ENCODE results near the gene AXDND1.
"Not testable (repeated sequence)": the region's sequence is repeated elsewhere in the genome, so short reads cannot be mapped to it uniquely, and the experiment has no call there.

AXDND1 gene

DNA sequence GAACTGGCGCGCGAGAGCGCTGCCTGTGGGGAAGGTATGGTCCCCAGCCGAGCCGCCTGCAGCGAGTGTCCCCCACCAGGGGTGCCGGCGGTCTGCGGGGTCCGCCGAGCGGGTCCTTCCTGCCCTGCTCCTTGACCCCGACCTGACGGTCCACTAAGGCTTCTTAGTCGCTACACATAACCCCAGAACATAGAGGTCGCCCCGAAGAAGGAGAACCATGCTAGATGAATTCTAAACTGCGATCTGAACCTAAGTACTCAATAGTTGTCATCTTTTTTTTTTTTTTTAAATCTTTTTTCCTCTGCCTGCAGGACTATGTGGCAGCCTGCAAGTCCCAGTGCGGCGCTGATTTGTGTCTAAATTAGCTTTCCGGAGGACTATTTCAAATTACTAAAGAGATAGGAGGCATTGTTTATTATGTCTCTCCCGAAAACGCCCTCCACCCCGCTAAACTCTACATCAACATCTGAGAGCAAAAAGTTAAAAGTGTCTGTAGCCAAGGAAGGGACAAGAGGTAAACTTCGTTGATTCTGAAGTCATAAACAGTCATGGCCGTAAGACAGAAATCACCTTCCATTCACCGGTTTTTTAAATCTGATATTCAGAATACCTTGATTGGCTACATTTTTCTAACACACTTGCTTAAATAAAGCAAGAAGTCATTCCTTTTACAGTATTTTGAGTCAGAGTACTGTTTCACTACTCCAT, 476 bp downstream of the AXDND1 start:
- no peak for DNase-seq (ENCODE audit: low read depth)

- peak; percentile 21 for DNase-seq (ENCODE audit: low read depth)
Observed at GRCh38 chr1:179369751-179370341, 4.1 kb downstream of the AXDND1 start.

DNA sequence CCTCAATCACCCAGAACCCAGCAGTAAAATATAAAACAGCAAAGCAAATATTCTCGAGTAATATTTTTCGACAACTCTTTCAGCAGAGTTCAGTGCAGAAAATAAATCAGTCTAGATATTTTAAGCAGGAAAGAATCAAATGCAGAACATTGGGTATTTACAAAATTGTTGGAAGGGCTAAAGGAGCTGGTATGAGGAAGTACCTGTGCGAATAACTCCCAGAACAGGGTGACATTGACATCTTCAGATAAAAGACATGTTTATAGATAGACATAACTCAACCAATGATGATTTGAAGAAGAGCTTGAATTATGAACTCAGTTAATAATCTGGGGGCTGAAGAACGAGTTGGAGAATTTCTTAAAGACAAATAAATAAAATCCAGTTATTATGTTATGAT, 6.4 kb downstream of the AXDND1 start:
- no peak for DNase-seq (ENCODE audit: low read depth)

GRCh38 chr1:179376223-179376622, 10.5 kb downstream of the AXDND1 start:
- DNase-seq (ENCODE audit: low read depth) = no peak

DNA sequence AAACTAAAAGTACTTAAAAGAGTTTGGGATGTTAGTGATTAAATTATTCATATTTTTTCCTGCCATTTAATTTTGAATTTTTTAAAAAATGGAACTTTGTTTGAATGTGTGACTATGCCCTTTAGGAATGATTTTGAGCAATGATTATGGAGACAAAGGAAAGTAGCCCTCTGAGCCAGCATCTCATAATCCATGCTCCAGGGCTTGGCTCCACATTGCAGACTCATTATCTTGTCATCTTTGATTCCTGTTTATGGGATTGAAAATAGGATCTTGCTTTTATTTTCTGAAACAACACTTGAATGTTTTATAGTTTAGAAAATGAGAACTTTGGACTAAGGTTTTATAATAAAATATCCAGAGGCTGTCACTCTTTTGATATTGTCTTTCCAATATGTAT, 14.5 kb downstream of the AXDND1 start:
- DNase-seq (ENCODE audit: low read depth) = no peak

GRCh38 chr1:179384027-179384426, 18.3 kb downstream of the AXDND1 start:
- DNase-seq (ENCODE audit: low read depth) = no peak

DNA sequence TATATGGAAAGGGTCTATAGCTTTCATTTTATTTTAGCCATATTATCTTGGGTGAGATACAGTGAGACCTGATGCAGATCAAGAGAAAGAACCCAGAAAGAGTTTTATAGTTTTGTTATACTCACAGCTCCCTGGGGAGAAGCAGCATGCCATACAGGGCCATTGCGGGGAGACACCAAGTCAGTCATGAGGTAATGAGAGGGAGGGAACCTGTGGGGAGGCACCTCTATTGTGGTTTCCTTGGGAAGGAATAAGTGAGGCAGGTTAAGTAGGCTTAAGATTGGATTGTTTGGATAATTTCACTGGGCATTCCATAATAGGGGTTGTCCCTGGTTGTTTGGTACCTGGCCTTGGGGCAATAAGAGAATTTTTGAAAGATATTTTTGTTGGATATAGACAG, 19.7 kb downstream of the AXDND1 start:
- no peak for DNase-seq (ENCODE audit: low read depth)

- DNase-seq (ENCODE audit: low read depth) = no peak
Observed at GRCh38 chr1:179393721-179394120, 27.9 kb downstream of the AXDND1 start.

GRCh38 chr1:179399399-179399798, 33.6 kb downstream of the AXDND1 start:
- DNase-seq (ENCODE audit: low read depth) = not testable (repeated sequence)

DNA sequence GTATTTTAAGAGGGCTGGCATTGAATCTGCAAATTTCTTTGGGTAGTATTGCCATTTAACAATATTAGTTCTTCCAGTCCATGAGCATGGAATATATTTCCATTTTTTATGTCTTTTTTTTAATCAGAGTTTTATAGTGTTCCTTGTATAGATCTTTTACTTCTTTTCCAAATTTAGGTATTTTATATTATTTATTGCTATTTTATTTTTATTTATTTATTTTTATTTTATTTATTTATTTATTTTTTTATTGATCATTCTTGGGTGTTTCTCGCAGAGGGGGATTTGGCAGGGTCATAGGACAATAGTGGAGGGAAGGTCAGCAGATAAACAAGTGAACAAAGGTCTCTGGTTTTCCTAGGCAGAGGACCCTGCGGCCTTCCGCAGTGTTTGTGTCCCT, 52.0 kb downstream of the AXDND1 start:
- not testable (repeated sequence) for DNase-seq (ENCODE audit: low read depth)

GRCh38 chr1:179418706-179419105, 52.9 kb downstream of the AXDND1 start:
- not testable (repeated sequence) for DNase-seq (ENCODE audit: low read depth)

DNA sequence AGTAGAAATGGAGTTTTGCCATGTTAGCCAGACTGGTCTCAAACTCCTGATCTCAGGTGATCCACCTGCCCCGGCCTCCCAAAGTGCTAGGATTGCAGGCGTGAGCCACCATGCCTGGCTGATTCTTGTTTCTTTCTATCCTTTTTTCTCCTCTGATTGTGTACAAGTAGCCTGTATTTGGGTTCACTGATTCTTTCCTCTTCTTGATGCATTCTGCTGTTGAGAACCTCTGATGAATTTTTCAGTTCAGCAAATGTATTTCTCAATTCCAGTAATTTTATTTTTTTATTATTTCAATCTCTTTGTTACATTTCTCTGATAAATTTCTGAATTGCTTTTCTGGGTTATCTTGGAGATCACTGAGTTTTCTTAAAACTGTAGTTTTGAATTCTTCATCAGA, 58.8 kb downstream of the AXDND1 start:
- no peak for DNase-seq (ENCODE audit: low read depth)

- DNase-seq (ENCODE audit: low read depth) = no peak
Observed at GRCh38 chr1:179425186-179425585, 59.4 kb downstream of the AXDND1 start.

DNA sequence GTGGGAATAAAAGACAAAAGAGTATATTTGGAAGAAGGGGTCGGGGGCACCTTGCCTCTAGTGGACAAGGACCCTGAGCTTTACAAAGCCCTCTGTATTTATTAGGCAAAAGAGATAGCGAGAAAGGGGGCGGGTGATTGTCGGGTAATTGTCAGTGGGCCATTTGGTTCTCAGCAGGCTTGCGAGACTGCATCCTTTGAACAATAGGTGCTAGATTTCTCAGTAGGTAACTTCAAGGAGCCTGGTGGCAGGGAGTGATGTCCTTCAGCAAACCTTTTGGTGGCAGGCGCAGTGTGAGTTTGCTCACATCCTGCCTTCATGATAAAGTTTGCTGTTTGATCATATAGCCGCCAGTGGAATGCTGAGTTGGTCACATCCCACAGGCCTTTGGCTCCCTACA, 71.4 kb downstream of the AXDND1 start:
- DNase-seq (ENCODE audit: low read depth) = no peak

DNA sequence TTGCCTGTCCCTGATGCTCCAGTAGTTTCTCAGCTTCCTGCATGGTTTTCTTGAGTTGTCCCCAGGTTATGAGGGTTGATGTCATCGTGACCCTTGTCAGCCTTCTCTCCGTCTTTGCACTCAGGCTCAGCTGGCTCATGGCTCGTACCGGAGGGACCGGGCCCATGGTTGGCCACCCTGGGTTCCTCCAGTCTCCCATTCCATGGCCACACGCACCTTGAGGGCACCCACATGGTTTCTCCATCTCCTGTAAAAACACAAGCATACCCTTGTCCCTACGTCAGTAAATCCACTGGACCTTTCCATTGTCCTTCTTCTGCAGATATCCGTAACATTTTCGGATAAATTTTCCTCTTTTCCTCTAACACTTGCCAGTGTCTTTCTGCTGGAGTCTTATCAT, 73.9 kb downstream of the AXDND1 start:
- DNase-seq (ENCODE audit: low read depth) = not testable (repeated sequence)

DNA sequence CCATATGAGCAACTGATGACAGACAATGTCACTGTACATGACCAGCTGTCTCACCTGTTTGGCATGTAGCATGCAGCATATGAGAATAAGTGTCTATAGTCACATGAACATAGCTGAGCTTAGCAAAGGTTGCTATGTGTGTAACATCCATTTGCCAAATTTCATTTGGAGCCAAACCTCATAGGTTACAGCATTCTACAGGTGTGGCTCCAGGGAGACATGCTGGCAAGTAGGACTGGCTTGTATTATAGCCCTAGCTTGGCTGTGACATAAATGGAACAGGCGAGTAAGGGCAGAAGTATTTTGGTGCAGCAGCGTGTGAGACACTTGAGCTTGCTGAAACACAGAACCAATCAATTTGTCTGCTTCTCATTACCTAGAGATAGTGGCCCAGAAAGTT, 74.5 kb downstream of the AXDND1 start:
- DNase-seq (ENCODE audit: low read depth) = not testable (repeated sequence)

- no peak for DNase-seq (ENCODE audit: low read depth)
Observed at GRCh38 chr1:179440971-179441370, 75.2 kb downstream of the AXDND1 start.

DNA sequence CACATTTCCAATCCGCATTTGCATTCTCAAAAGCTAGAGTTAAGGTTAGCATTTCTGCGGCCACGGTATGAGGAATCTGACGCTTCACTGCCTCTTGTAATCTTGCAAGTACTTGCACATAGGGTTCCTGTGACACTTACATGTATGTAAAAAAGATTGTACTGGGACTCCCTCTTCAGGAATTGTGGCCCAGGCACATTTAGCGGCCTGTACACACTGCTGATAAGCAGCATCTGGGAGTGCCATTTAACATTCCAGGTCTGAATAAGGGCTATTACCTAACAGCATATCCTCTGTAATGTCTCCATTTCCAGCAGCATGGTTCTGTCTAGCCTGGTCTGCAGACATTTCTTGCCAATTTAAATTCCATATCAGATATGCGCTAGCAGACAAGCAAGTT, 75.7 kb downstream of the AXDND1 start:
- DNase-seq (ENCODE audit: low read depth) = no peak

- not testable (repeated sequence) for DNase-seq (ENCODE audit: low read depth)
Observed at GRCh38 chr1:179442846-179443245, 77.1 kb downstream of the AXDND1 start.

- DNase-seq (ENCODE audit: low read depth) = no peak
Observed at GRCh38 chr1:179445593-179445992, 79.8 kb downstream of the AXDND1 start.

DNA sequence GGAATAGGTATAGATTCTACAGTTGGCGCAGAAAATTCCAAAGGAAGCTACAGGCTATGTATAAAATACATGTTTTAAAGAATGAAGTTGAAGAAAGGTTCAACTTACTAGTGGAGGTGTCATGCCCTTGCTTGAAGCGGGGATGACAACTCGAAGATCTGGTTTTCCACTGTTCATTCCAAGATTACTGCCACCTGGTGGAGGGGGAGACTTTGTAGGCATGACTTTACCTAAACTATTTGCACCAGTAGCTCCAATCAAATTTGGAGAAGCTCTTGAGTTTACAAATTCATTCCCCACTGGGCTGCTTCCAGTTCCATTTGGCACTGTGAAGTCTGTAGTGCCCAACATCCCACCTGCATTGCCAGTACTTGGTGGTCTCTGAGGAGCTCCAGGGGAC, 81.7 kb downstream of the AXDND1 start:
- DNase-seq (ENCODE audit: low read depth) = no peak

DNA sequence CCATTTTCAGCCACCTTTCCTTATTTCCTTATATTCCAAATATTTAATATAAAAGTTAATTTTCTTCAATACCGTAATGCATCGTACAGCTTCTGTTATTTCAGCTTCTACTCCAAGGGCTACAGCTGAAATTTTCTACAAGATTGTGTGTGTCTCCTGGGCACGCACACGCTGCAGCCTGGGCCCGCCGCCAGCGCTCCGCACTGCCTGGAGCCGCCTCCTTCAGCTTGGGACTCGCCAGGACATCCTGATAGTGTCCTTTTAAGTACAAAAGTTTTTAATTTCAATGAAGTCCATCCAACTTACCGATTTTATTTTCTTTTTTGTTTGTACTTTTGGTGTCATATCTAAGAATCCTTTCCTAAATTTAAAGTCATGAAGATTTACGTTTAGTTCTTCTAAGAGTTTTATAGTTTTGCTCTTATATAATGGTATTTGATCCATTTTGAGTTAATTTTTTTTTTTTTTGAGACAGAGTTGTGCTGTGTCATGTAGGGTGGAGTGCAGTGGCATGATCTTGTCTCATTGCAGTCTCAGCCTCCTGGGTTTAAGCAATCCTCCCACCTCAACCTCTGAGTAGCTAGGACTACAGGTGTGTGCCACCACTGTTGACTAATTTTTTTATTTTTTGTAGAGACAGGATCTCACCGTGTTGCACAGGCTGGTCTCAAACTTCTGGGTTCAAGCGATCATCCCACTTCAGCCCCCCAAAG, 82.8 kb downstream of the AXDND1 start:
- DNase-seq (ENCODE audit: low read depth) = no peak

DNA sequence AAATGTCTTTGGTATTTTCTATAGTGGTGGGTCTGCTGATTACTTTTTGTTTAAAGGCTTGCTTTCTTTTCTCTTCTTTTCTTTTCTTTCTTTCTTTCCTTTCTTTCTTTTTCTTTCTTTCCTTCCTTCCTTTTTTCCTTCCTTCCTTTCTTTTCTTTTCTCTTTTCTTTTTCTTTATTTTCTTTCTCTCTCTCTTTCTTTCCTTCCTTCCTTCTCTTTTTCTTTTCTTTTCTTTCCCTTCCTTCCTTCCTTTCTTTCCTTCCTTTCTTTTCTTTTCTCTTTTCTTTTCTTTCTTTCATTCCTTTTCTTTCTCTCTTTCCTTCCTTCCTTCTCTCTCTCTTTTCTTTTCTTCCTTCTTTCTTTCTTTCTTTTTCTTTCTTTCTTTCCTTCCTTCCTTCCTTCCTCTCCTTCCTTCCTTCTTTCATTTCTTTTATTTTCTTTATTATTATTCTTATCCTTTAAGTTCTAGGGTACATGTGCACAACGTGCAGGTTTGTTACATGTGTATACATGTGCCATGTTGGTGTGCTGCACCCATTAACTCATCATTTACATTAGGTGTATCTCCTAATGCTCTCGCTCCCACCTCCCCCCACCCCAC, 93.9 kb downstream of the AXDND1 start:
- not testable (repeated sequence) for DNase-seq (ENCODE audit: low read depth)
